GM12878 (cell line): ENCODE results near the gene JAKMIP1. TPM values are rescaled to one million over a fixed set of nuclear protein-coding genes. Genes with fewer than 3 reads are reported as not detected.

Experiments used
- ATAC-seq: fragments of 200-7000 bp; cut with Tn5 transposase; 3 replicates; pipeline ENCODE4 v1.9.1; 2020; ENCODE audit warnings: mild to moderate bottlenecking, moderate library complexity
- BruUV-seq: library from RNA; stranded (reverse); fragments of 400-500 nt; replicated peaks from 2 replicates; lab custom pipeline; 2021; lab: Mats Ljungman, UMichigan
- CTCF ChIA-PET: fragments of 300-600 bp; sonication (Branson Sonifier 250); formaldehyde crosslinking; extraction: SDS; loops from one replicate; lab custom pipeline; 2021; ENCODE audit warnings: inconsistent platforms; lab: Yijun Ruan, JAX
- POLR2A ChIA-PET: fragments of 350-600 bp; formaldehyde crosslinking; extraction: SDS; loops from one replicate; lab custom pipeline; 2021; ENCODE audit warnings: inconsistent platforms; lab: Charles Lee
- RAD21 ChIA-PET: fragments of 300-600 bp; sonication (Branson Sonifier 250); formaldehyde crosslinking; loops from one replicate; lab custom pipeline; 2023; ENCODE audit warnings: antibody characterized with exemption; ENCODE audit not compliant: unreplicated experiment; lab: Charles Lee
- SMC1A ChIA-PET: fragments of 300-600 bp; sonication (Branson Sonifier 250); formaldehyde crosslinking; loops from one replicate; lab custom pipeline; 2023; ENCODE audit not compliant: unreplicated experiment, uncharacterized antibody; lab: Charles Lee
- DNase-seq: peaks from one replicate; pipeline ENCODE4 v3.0.0-alpha.2; 2011; ENCODE audit warnings: low read depth, low spot score
- FAIRE-seq: peaks from 3 replicates; lab custom pipeline; 2011; peaks lifted over from hg19 to GRCh38; lab: Jason Lieb, UNC
- H2AFZ ChIP-seq: 2 replicates; pipeline ENCODE4 v1.6.0; 2011; ENCODE audit warnings: low read depth, low read length, control low read depth; ENCODE audit not compliant: control insufficient read depth
- H3K27ac ChIP-seq: 2 replicates; pipeline ENCODE4 v1.5.1; 2011; ENCODE audit warnings: control low read depth; ENCODE audit not compliant: control insufficient read depth, insufficient read depth
- H3K27me3 ChIP-seq, 2 experiments: replicated peaks in 1 of 2; 2 replicates each; pipeline versions ENCODE4 v1.6.0 to v1.6.1; 2011; ENCODE audit warnings: low read length in 1 of 2; ENCODE audit not compliant: control insufficient read depth in 2 of 2, insufficient read depth in 2 of 2
- H3K36me3 ChIP-seq, 2 experiments: 2 replicates each; pipeline ENCODE4 v1.5.1; 2011; ENCODE audit warnings: low read length in 1 of 2; ENCODE audit not compliant: control insufficient read depth in 2 of 2, insufficient read depth in 2 of 2
- H3K4me1 ChIP-seq: 2 replicates; pipeline ENCODE4 v1.6.1; 2011; ENCODE audit warnings: mild to moderate bottlenecking, low read length, moderate library complexity, mixed read lengths; ENCODE audit not compliant: control insufficient read depth, insufficient read depth
- H3K4me2 ChIP-seq: 2 replicates; pipeline ENCODE4 v1.6.0; 2011; ENCODE audit warnings: control low read depth; ENCODE audit not compliant: control insufficient read depth, insufficient read depth
- H3K4me3 ChIP-seq: fragments of 200-600 bp; sonication (generic); 2 replicates; pipeline ENCODE4 v1.5.1; 2016
- H3K79me2 ChIP-seq: 2 replicates; pipeline ENCODE4 v1.6.0; 2011; ENCODE audit warnings: low read length; ENCODE audit not compliant: control insufficient read depth, insufficient read depth
- H3K9ac ChIP-seq: 2 replicates; pipeline ENCODE4 v1.8.0; 2011; ENCODE audit warnings: low read length, control low read depth, mixed read lengths; ENCODE audit not compliant: control insufficient read depth, insufficient read depth
- H3K9me3 ChIP-seq: replicated peaks from 3 replicates; pipeline ENCODE4 v1.5.1; 2011; ENCODE audit warnings: mild to moderate bottlenecking, low read length; ENCODE audit not compliant: control insufficient read depth, insufficient read depth
- H4K20me1 ChIP-seq: 2 replicates; pipeline ENCODE4 v1.6.0; 2011; ENCODE audit not compliant: control insufficient read depth, insufficient read depth
- BMI1 ChIP-seq: fragments of 450-650 bp; IDR thresholded peaks from 2 replicates; pipeline ENCODE4 v1.6.1; 2016; ENCODE audit warnings: mild to moderate bottlenecking, moderate library complexity, borderline replicate concordance
- CBX5 ChIP-seq: sonication (generic); IDR thresholded peaks from 2 replicates; pipeline ENCODE4 v1.6.1; 2016; ENCODE audit warnings: low read depth, moderate library complexity, mild to moderate bottlenecking, inconsistent platforms
- ESRRA ChIP-seq: IDR thresholded peaks from 2 replicates; pipeline ENCODE4 v1.6.1; 2012; ENCODE audit warnings: mild to moderate bottlenecking, low read length, improper control_type of control experiment
- HDAC2 ChIP-seq: fragments of 200-600 bp; sonication (generic); IDR thresholded peaks from 2 replicates; pipeline ENCODE4 v1.6.1; 2017
- HDAC6 ChIP-seq: fragments of 200-600 bp; sonication (generic); IDR thresholded peaks from one replicate; pipeline ENCODE4 v1.8.0; 2017; ENCODE audit warnings: antibody characterized with exemption; ENCODE audit not compliant: unreplicated experiment
- POLR2AphosphoS5 ChIP-seq: IDR thresholded peaks from 2 replicates; pipeline ENCODE4 v1.6.1; 2011; ENCODE audit warnings: mild to moderate bottlenecking, low read length, inconsistent platforms
- SUPT20H ChIP-seq: IDR thresholded peaks from 2 replicates; pipeline ENCODE4 v1.6.1; 2011; ENCODE audit warnings: low read depth, mild to moderate bottlenecking, low read length, moderate library complexity, borderline replicate concordance; ENCODE audit not compliant: control insufficient read depth
- ZNF24 ChIP-seq: fragments of 450-650 bp; IDR thresholded peaks from 2 replicates; pipeline ENCODE4 v1.6.1; 2017; ENCODE audit warnings: antibody characterized with exemption, mild to moderate bottlenecking
- ZNF274 ChIP-seq: IDR thresholded peaks from one replicate; pipeline ENCODE4 v1.8.0; 2011; ENCODE audit not compliant: insufficient read length, insufficient read depth
- ZZZ3 ChIP-seq: IDR thresholded peaks from 2 replicates; pipeline ENCODE4 v1.6.1; 2011; ENCODE audit warnings: low read depth; ENCODE audit not compliant: control insufficient read depth, insufficient read length
- WGBS: methylation state at CpG from one replicate; pipeline ENCODE4 v1.1.6; 2016; ENCODE audit warnings: low lambda C conversion rate; ENCODE audit not compliant: insufficient replicate concordance, insufficient coverage; ENCODE audit errors: missing lambda C conversion rate; 5-methylcytosine and 5-hydroxymethylcytosine counted together
- in situ Hi-C: fragments of 300-500 bp; cut with MboI; formaldehyde crosslinking; loops from 9 replicates; pipeline ENCODE4 v1.14.3; 2018; ENCODE audit warnings: mixed read lengths
- intact Hi-C: fragments of 100-400 bp; cut with micrococcal nuclease; formaldehyde crosslinking; loops from one replicate; pipeline ENCODE4 v1.14.2; 2022; ENCODE audit not compliant: unreplicated experiment
- polyA plus RNA-seq, 11 experiments: library from polyadenylated mRNA; depleted of rRNA in 4 of 11; unstranded in 6 of 11; stranded (reverse) in 5 of 11; fragments of >200 nt; fragmentation: Nextera tagmentation in 4 of 11; fragmentation: Illumina TruSeq in 1 of 11; extraction: Ambion mirVana in 4 of 11; extraction: Trizol in 1 of 11; gene quantifications; 1 replicate in 1 of 11; 2 replicates in 10 of 11; pipeline versions ENCODE4 v1.2.1 to v1.2.3, GENCODE V29; 2011 to 2016; ENCODE audit warnings: inconsistent platforms in 2 of 11, missing spikeins in 2 of 11, low read depth in 1 of 11
- total RNA-seq, 4 experiments: library from RNA; depleted of rRNA in 3 of 4; stranded (reverse); fragments of >200 nt in 3 of 4; fragmentation: Illumina TruSeq in 1 of 4; extraction: Trizol in 1 of 4; gene quantifications; 2 replicates each; pipeline versions ENCODE4 v1.2.1 to v1.2.3, GENCODE V29; 2013 to 2021
- TF ChIP-seq, protein P1 (sequence below): IDR thresholded peaks from 2 replicates; pipeline ENCODE4 v1.6.1; 2012; ENCODE audit warnings: low read depth, low read length, improper control_type of control experiment
- TF ChIP-seq, protein P2 (sequence below): IDR thresholded peaks from 2 replicates; pipeline ENCODE4 v1.6.1; 2012; ENCODE audit warnings: improper control_type of control experiment, low read depth, low read length; ENCODE audit not compliant: insufficient replicate concordance
- TF ChIP-seq, protein P3 (sequence below): IDR thresholded peaks from 2 replicates; pipeline ENCODE4 v1.6.1; 2012; ENCODE audit warnings: low read length, inconsistent platforms

The JAKMIP1 gene
- total and polyA plus RNA-seq, 10 of the 15 experiments (the other 5 are each of a cell fraction or from before 2014, with no cell fraction given), result 0.52 to 16.7 (median 12.3) TPM

DNA sequence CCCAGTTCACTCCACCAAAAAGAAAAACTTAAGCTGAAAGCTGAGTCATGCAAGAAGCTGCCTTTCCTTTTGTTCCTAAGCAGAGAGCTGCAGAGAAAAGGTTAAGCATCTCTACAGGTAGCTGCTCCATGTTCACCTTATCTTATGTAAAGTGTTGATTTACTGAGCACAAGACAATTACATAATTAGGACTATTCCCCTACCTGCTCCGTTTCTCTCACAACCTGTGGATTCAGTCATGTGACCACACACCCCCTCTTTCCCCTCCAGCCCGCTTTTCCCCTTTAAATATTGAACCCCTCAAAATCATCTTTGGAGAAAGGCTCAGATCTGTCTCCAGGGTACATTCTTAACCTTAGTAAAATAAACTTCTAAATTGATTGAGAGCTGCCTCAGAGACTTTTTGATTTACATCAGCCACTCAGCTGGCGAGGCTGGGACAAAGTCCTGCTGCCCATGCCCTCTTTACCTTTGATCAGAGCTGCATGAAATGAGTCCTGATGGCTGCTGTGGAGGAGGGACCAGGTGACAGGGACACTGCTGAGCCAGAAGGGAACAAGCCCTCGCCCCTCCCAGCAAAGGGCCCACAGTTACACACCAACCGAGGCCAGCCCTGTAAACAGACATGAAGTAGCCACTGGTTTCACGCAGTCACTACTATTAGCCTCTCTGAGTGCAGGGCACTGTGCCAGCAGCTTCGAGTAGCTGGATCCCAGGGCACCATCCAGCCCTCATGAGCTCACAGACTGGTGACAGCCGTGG is 128.2 kb downstream of the JAKMIP1 start:
- Histone ChIP-seq H3K36me3 (no peaks in the 10 kb centered on the region; a peak in 1 of 4 replicates), H3K79me2 (no peaks in the 10 kb centered on the region), H3K4me3 (no peak overlapping the region), H3K27ac (no peak overlapping the region), H3K9ac (no peak overlapping the region), H4K20me1 (no peaks in the 10 kb centered on the region), H3K4me2 (no peak overlapping the region), H3K4me1 (no peaks in the 10 kb centered on the region), H3K27me3 (no peaks in the 10 kb centered on the region), H2AFZ (no peak overlapping the region), H3K9me3 (no peaks in the 10 kb centered on the region)
- intact Hi-C loops (no loop called here), in situ Hi-C loops (no loop called here)
- ChIA-PET CTCF (interaction anchor here (1.2 to 1.6 kb wide), 2 partner anchors 62 to 74 kb away, joined by 3 to 5 read pairs; no protein-coding TSS in a partner anchor), SMC1A (interaction anchor here (0.6 kb wide), 1 partner anchor 167 kb away, joined by 3 read pairs; no protein-coding TSS in a partner anchor), RAD21 (interaction anchor here (0.5 kb wide), 1 partner anchor 19 kb away, joined by 6 read pairs; no protein-coding TSS in a partner anchor), POLR2A (no interaction called here)
- no TSS peak for BruUV-seq
- FAIRE-seq, result no peak
- TF ChIP-seq HDAC6 (no peak), ZNF274 (no peak), SUPT20H (no peak), ZNF24 (no peak), HDAC2 (no peak), POLR2AphosphoS5 (no peak), BMI1 (no peak), ESRRA (no peak), ZZZ3 (no peak), CBX5 (no peak)
- TF ChIP-seq, protein P1, sequence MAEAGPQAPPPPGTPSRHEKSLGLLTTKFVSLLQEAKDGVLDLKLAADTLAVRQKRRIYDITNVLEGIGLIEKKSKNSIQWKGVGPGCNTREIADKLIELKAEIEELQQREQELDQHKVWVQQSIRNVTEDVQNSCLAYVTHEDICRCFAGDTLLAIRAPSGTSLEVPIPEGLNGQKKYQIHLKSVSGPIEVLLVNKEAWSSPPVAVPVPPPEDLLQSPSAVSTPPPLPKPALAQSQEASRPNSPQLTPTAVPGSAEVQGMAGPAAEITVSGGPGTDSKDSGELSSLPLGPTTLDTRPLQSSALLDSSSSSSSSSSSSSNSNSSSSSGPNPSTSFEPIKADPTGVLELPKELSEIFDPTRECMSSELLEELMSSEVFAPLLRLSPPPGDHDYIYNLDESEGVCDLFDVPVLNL, result no peak
- TF ChIP-seq, protein P2, sequence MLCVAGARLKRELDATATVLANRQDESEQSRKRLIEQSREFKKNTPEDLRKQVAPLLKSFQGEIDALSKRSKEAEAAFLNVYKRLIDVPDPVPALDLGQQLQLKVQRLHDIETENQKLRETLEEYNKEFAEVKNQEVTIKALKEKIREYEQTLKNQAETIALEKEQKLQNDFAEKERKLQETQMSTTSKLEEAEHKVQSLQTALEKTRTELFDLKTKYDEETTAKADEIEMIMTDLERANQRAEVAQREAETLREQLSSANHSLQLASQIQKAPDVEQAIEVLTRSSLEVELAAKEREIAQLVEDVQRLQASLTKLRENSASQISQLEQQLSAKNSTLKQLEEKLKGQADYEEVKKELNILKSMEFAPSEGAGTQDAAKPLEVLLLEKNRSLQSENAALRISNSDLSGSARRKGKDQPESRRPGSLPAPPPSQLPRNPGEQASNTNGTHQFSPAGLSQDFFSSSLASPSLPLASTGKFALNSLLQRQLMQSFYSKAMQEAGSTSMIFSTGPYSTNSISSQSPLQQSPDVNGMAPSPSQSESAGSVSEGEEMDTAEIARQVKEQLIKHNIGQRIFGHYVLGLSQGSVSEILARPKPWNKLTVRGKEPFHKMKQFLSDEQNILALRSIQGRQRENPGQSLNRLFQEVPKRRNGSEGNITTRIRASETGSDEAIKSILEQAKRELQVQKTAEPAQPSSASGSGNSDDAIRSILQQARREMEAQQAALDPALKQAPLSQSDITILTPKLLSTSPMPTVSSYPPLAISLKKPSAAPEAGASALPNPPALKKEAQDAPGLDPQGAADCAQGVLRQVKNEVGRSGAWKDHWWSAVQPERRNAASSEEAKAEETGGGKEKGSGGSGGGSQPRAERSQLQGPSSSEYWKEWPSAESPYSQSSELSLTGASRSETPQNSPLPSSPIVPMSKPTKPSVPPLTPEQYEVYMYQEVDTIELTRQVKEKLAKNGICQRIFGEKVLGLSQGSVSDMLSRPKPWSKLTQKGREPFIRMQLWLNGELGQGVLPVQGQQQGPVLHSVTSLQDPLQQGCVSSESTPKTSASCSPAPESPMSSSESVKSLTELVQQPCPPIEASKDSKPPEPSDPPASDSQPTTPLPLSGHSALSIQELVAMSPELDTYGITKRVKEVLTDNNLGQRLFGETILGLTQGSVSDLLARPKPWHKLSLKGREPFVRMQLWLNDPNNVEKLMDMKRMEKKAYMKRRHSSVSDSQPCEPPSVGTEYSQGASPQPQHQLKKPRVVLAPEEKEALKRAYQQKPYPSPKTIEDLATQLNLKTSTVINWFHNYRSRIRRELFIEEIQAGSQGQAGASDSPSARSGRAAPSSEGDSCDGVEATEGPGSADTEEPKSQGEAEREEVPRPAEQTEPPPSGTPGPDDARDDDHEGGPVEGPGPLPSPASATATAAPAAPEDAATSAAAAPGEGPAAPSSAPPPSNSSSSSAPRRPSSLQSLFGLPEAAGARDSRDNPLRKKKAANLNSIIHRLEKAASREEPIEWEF, result no peak
- TF ChIP-seq, protein P3, sequence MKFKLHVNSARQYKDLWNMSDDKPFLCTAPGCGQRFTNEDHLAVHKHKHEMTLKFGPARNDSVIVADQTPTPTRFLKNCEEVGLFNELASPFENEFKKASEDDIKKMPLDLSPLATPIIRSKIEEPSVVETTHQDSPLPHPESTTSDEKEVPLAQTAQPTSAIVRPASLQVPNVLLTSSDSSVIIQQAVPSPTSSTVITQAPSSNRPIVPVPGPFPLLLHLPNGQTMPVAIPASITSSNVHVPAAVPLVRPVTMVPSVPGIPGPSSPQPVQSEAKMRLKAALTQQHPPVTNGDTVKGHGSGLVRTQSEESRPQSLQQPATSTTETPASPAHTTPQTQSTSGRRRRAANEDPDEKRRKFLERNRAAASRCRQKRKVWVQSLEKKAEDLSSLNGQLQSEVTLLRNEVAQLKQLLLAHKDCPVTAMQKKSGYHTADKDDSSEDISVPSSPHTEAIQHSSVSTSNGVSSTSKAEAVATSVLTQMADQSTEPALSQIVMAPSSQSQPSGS, result no peak
- ATAC-seq, result no peak
- WGBS, result 39% methylated on average over 8 of the region's 8 CpGs
- DNase-seq, result no peak
